ENCODE data around the gene PLCXD3. TPM values are rescaled to one million over a fixed set of nuclear protein-coding genes. Genes with fewer than 3 reads are reported as not detected.

PLCXD3 gene
- total and polyA plus RNA-seq, 2 donors from 2014 or later = 5.1 to 11.7 TPM

DNA sequence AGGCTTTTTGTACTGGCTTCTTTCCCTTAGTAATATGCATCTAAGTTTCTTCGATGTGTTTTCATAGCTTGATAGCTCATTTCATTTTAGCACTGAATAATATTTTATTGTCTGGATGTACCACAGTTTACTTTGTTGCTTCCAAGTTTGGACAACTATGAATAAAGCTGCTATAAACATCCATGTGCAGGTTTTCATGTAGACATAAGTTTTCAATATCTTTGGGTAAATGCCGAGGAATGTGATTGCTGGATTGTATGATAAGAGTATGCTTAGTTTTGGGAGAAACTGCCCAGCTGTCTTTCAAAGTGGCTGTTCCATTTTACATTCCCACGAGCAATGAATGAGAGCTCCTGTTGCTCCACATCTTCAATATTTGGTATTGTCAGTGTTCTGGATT lies 84.7 kb downstream of the PLCXD3 start:
- no peak for DNase-seq
- no peak for TF ChIP-seq CTCF (IDR thresholded peaks at IDR 0.05; ENCODE audit: borderline replicate concordance, extremely low read depth, insufficient read depth)
- Histone ChIP-seq H3K36me3 (ENCODE audit: control insufficient read depth in 2 of 3, insufficient read depth in 3 of 3, low read length in 3 of 3) (no peaks in the 10 kb centered on the region), H3K27ac (ENCODE audit: low read depth in 2 of 2, low read length in 2 of 2) (no peak overlapping the region), H3K9ac (ENCODE audit: low read length in 3 of 3) (no peak overlapping the region), H3K9me3 (ENCODE audit: control insufficient read depth in 2 of 3, insufficient read depth in 1 of 3, low read length in 3 of 3) (no peaks in the 10 kb centered on the region), H3K4me3 (ENCODE audit: low read length in 3 of 3) (no peak overlapping the region), H3K4me1 (ENCODE audit: control insufficient read depth in 2 of 3, insufficient read depth in 2 of 3, low read depth in 1 of 3, low read length in 3 of 3) (no peaks in the 10 kb centered on the region), H3K27me3 (ENCODE audit: control insufficient read depth, insufficient read depth, low read length) (no peaks in the 10 kb centered on the region)
- intact Hi-C loops (cut with DNase I) = no loop called here
- no peak for FAIRE-seq

DNA sequence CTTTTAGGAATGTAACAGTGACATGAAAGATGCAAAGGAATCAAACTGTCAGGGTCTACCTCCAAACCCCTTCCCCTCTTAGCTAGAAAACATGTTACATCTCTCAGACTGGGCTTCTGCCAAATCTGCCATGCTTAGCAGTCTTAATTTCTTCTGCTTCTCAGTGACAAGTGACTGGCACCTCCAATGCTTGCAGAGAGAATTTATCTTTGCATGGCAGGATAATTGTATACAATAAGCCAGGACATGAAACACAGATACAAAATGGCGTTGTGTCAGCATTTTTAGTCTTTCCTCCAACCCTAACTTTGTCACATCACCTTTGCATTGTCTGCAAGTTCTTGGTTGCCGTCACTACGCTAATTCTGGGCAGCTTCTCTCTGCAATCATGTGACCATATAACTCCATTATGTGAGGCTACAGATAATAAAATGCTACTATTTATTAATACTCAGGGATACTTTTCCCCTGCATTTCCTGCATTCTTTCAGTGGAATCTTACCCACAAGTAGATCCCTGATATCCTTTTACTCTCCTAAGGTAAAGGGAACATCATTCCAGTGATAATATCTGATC lies 89.8 kb downstream of the PLCXD3 start:
- Histone ChIP-seq H3K27me3 (ENCODE audit: control insufficient read depth, insufficient read depth, low read length) (no peaks in the 10 kb centered on the region), H3K9me3 (ENCODE audit: control insufficient read depth in 2 of 3, insufficient read depth in 1 of 3, low read length in 3 of 3) (no peaks in the 10 kb centered on the region), H3K36me3 (ENCODE audit: control insufficient read depth in 2 of 3, insufficient read depth in 3 of 3, low read length in 3 of 3) (no peaks in the 10 kb centered on the region), H3K4me3 (ENCODE audit: low read length in 3 of 3) (no peak overlapping the region), H3K27ac (ENCODE audit: low read depth in 2 of 2, low read length in 2 of 2) (no peak overlapping the region), H3K9ac (ENCODE audit: low read length in 3 of 3) (no peak overlapping the region), H3K4me1 (ENCODE audit: control insufficient read depth in 2 of 3, insufficient read depth in 2 of 3, low read depth in 1 of 3, low read length in 3 of 3) (no peaks in the 10 kb centered on the region)
- FAIRE-seq (no peak), DNase-seq (no peak)
- TF ChIP-seq CTCF (IDR thresholded peaks at IDR 0.05; ENCODE audit: borderline replicate concordance, extremely low read depth, insufficient read depth) = no peak
- intact Hi-C loops (cut with DNase I) = no loop called here

GRCh38 chr5:41418220-41419031 lies 92.0 kb downstream of the PLCXD3 start:
- no peak for TF ChIP-seq CTCF (IDR thresholded peaks at IDR 0.05; ENCODE audit: borderline replicate concordance, extremely low read depth, insufficient read depth)
- Histone ChIP-seq H3K36me3 (ENCODE audit: control insufficient read depth in 2 of 3, insufficient read depth in 3 of 3, low read length in 3 of 3) (no peaks in the 10 kb centered on the region), H3K27me3 (ENCODE audit: control insufficient read depth, insufficient read depth, low read length) (no peaks in the 10 kb centered on the region), H3K9ac (ENCODE audit: low read length in 3 of 3) (no peak overlapping the region), H3K4me3 (ENCODE audit: low read length in 3 of 3) (no peak overlapping the region), H3K4me1 (ENCODE audit: control insufficient read depth in 2 of 3, insufficient read depth in 2 of 3, low read depth in 1 of 3, low read length in 3 of 3) (no peaks in the 10 kb centered on the region), H3K27ac (ENCODE audit: low read depth in 2 of 2, low read length in 2 of 2) (no peak overlapping the region), H3K9me3 (ENCODE audit: control insufficient read depth in 2 of 3, insufficient read depth in 1 of 3, low read length in 3 of 3) (no peaks in the 10 kb centered on the region)
- no peak for FAIRE-seq
- no peak for DNase-seq
- intact Hi-C loops (cut with DNase I) = no loop called here
